GM18951 (cell line): ENCODE measurements around the gene AFP.
"Not testable (repeated sequence)": the region's sequence is repeated elsewhere in the genome, so short reads cannot be mapped to it uniquely, and the experiment has no call there.

Experiments
- POLR2A ChIP-seq: IDR thresholded peaks from 4 replicates; pipeline ENCODE4 v1.6.1; 2011; ENCODE audit warnings: mild to moderate bottlenecking; ENCODE audit not compliant: insufficient read length, insufficient read depth; ENCODE audit errors: extremely low read depth
- in situ Hi-C: fragments of 300-500 bp; cut with MboI; formaldehyde crosslinking; loops from one replicate; pipeline ENCODE4 v1.12.0; 2022; ENCODE audit warnings: low sequenced_read_pairs, mixed read lengths, inconsistent platforms; ENCODE audit not compliant: unreplicated experiment

The AFP gene

GRCh38 chr4:73435984-73436383, at the start of gene AFP:
Gene AFP, plus strand, starts transcription at chr4:73436221. Its CDS starts 42 bp downstream, at chr4:73436263.
- in situ Hi-C loops = no loop called here
- TF ChIP-seq POLR2A = no peak

- in situ Hi-C loops = no loop called here
- TF ChIP-seq POLR2A = no peak
Observed at GRCh38 chr4:73387552-73387951, 48.5 kb upstream of the AFP start.

- no peak for TF ChIP-seq POLR2A
- in situ Hi-C loops = no loop called here
Observed at GRCh38 chr4:73388887-73389286, 47.1 kb upstream of the AFP start.

- in situ Hi-C loops = not testable (repeated sequence)
Observed at GRCh38 chr4:73389663-73390062, 46.4 kb upstream of the AFP start.

GRCh38 chr4:73391774-73392173, 44.2 kb upstream of the AFP start:
- TF ChIP-seq POLR2A = no peak
- in situ Hi-C loops = no loop called here

GRCh38 chr4:73392936-73393335, 43.1 kb upstream of the AFP start:
- TF ChIP-seq POLR2A = no peak
- in situ Hi-C loops = no loop called here

- no peak for TF ChIP-seq POLR2A
- in situ Hi-C loops = no loop called here
Observed at GRCh38 chr4:73396304-73396703, 39.7 kb upstream of the AFP start.

- in situ Hi-C loops = no loop called here
- no peak for TF ChIP-seq POLR2A
Observed at GRCh38 chr4:73396993-73397972, 38.7 kb upstream of the AFP start.

GRCh38 chr4:73401412-73401811, 34.6 kb upstream of the AFP start:
- in situ Hi-C loops = no loop called here
- no peak for TF ChIP-seq POLR2A

GRCh38 chr4:73404042-73404441, 32.0 kb upstream of the AFP start, which contains the start of gene ALB:
Gene ALB, plus strand, starts transcription at chr4:73404287. Its CDS starts 41 bp downstream, at chr4:73404328.
- in situ Hi-C loops = no loop called here

GRCh38 chr4:73404457-73404856, 31.6 kb upstream of the AFP start:
- in situ Hi-C loops = no loop called here
- no peak for TF ChIP-seq POLR2A

More at GRCh38 chr4:73404042-73404441, 32.0 kb upstream of the AFP start, which contains the start of gene ALB:
- no peak for TF ChIP-seq POLR2A

- no peak for TF ChIP-seq POLR2A
- in situ Hi-C loops = no loop called here
Observed at GRCh38 chr4:73405138-73405537, 30.9 kb upstream of the AFP start.

GRCh38 chr4:73406548-73406875, 29.5 kb upstream of the AFP start:
- in situ Hi-C loops = no loop called here
- TF ChIP-seq POLR2A = no peak

- no peak for TF ChIP-seq POLR2A
- in situ Hi-C loops = no loop called here
Observed at GRCh38 chr4:73407227-73407673, 28.8 kb upstream of the AFP start.

GRCh38 chr4:73408181-73408867, 27.7 kb upstream of the AFP start:
- in situ Hi-C loops = no loop called here
- TF ChIP-seq POLR2A = no peak
